GM12874 (cell line): ENCODE measurements around the gene EFNB2.

ENCODE experiments used
- CTCF ChIP-seq: IDR thresholded peaks from 2 replicates; pipeline ENCODE4 v1.5.1; 2011; ENCODE audit warnings: low read depth, mild to moderate bottlenecking, control low read depth, low read length, moderate library complexity; ENCODE audit not compliant: insufficient read depth

Gene EFNB2

GRCh38 chr13:106496072-106496997 is 39.1 kb downstream of the EFNB2 start:
- no peak for TF ChIP-seq CTCF

GRCh38 chr13:106494936-106495335 is 40.5 kb downstream of the EFNB2 start:
- no peak for TF ChIP-seq CTCF

- no peak for TF ChIP-seq CTCF
These were observed 41.0 kb downstream of the EFNB2 start for GRCh38 chr13:106494506-106494905.

GRCh38 chr13:106493533-106494220 is 41.8 kb downstream of the EFNB2 start:
- TF ChIP-seq CTCF: no peak

- no peak for TF ChIP-seq CTCF
These were observed 42.6 kb downstream of the EFNB2 start for GRCh38 chr13:106492588-106493475.

- no peak for TF ChIP-seq CTCF
These were observed 43.4 kb downstream of the EFNB2 start for GRCh38 chr13:106491928-106492587.
